ENCODE results near the gene PDK2. TPM values are rescaled to one million over a fixed set of nuclear protein-coding genes. Genes with fewer than 3 reads are reported as not detected.
A peak's percentile ranks its signal among the peaks of the same experiment; 100 is the strongest.

PDK2 gene
- polyA plus RNA-seq, 5 donors = 59.5 to 77.4 (median 70.6) TPM

- DNase-seq = no peak
These were observed 18.6 kb downstream of the PDK2 start for GRCh38 chr17:50113624-50114320.

GRCh38 chr17:50114401-50114800 is 19.2 kb downstream of the PDK2 start:
- DNase-seq = no peak

GRCh38 chr17:50114849-50115357 is 19.8 kb downstream of the PDK2 start:
- DNase-seq = no peak

GRCh38 chr17:50115756-50116155 is 20.6 kb downstream of the PDK2 start:
- DNase-seq = no peak

- DNase-seq = no peak
These were observed 22.3 kb downstream of the PDK2 start for GRCh38 chr17:50117202-50118051.

GRCh38 chr17:50118076-50118827 is 23.1 kb downstream of the PDK2 start:
- DNase-seq = no peak

- DNase-seq = no peak
These were observed 23.7 kb downstream of the PDK2 start for GRCh38 chr17:50118828-50119218.

GRCh38 chr17:50120475-50121253 is 25.5 kb downstream of the PDK2 start:
- DNase-seq = no peak

GRCh38 chr17:50122945-50123344 is 27.8 kb downstream of the PDK2 start:
- no peak for DNase-seq

GRCh38 chr17:50123649-50124349 is 28.6 kb downstream of the PDK2 start:
- no peak for DNase-seq

GRCh38 chr17:50125420-50125997 is 30.4 kb downstream of the PDK2 start:
- no peak for DNase-seq

- no peak for DNase-seq
These were observed 32.7 kb downstream of the PDK2 start for GRCh38 chr17:50127697-50128361.

GRCh38 chr17:50128441-50129352 is 33.5 kb downstream of the PDK2 start:
- peak in 1 of 2 donors; percentile 48 for DNase-seq

- no peak for DNase-seq
These were observed 34.2 kb downstream of the PDK2 start for GRCh38 chr17:50129353-50129727.

- no peak for DNase-seq
These were observed 34.8 kb downstream of the PDK2 start, which contains the start of gene SAMD14 for GRCh38 chr17:50129728-50130558. Gene SAMD14, minus strand, starts transcription at chr17:50130160. Its CDS starts 5,201 bp downstream, at chr17:50124959.

GRCh38 chr17:50130559-50131305 is 35.6 kb downstream of the PDK2 start:
- no peak for DNase-seq

Measured in right lung (tissue), 5 donors.